ENCODE measurements around the gene UBAC2.

UBAC2 gene

GRCh38 chr13:99312493-99312883 is 111.8 kb downstream of the UBAC2 start:
- Histone ChIP-seq H3K4me3 (ENCODE audit: extremely low read depth, insufficient read depth, low read length, poor library complexity, severe bottlenecking) (no peak overlapping the region), H3K36me3 (ENCODE audit: control insufficient read depth, insufficient read depth, low read length) (peaks cover 16% of the 10 kb centered on the region), H3K9me3 (ENCODE audit: control insufficient read depth, low read length) (no peaks in the 10 kb centered on the region), H3K4me1 (ENCODE audit: control insufficient read depth, insufficient read depth, low read length, poor library complexity, severe bottlenecking) (peaks cover 14% of the 10 kb centered on the region), H3K27ac (ENCODE audit: low read depth, low read length, severe bottlenecking) (no peak overlapping the region)
- 94 to 99% methylated on average over 5 to 6 of the region's 7 CpGs for WGBS, 2 experiments (ENCODE audit: insufficient coverage in 2 of 2)

GRCh38 chr13:99313501-99313900 is 112.8 kb downstream of the UBAC2 start:
- 83% methylated on average over 2 of the region's 3 CpGs; no CpG with 5 or more reads in 1 of the 2 experiments for WGBS, 2 experiments (ENCODE audit: insufficient coverage in 2 of 2)
- H3K4me1 ChIP-seq (ENCODE audit: control insufficient read depth, insufficient read depth, low read length, poor library complexity, severe bottlenecking): peaks cover 4% of the 10 kb centered on the region
- H3K4me3 ChIP-seq (ENCODE audit: extremely low read depth, insufficient read depth, low read length, poor library complexity, severe bottlenecking): no peak overlapping the region
- no peaks in the 10 kb centered on the region for H3K9me3 ChIP-seq (ENCODE audit: control insufficient read depth, low read length)
- H3K36me3 ChIP-seq (ENCODE audit: control insufficient read depth, insufficient read depth, low read length): peaks cover 16% of the 10 kb centered on the region
- H3K27ac ChIP-seq (ENCODE audit: low read depth, low read length, severe bottlenecking): no peak overlapping the region

GRCh38 chr13:99313941-99314340 is 113.3 kb downstream of the UBAC2 start:
- Histone ChIP-seq H3K4me1 (ENCODE audit: control insufficient read depth, insufficient read depth, low read length, poor library complexity, severe bottlenecking) (peaks cover 2% of the 10 kb centered on the region), H3K27ac (ENCODE audit: low read depth, low read length, severe bottlenecking) (no peak overlapping the region), H3K9me3 (ENCODE audit: control insufficient read depth, low read length) (no peaks in the 10 kb centered on the region), H3K36me3 (ENCODE audit: control insufficient read depth, insufficient read depth, low read length) (peaks cover 16% of the 10 kb centered on the region), H3K4me3 (ENCODE audit: extremely low read depth, insufficient read depth, low read length, poor library complexity, severe bottlenecking) (no peak overlapping the region)
- no CpG with 5 or more reads among the region's 1 CpG for WGBS, 2 experiments (ENCODE audit: insufficient coverage in 2 of 2)

GRCh38 chr13:99314640-99315176 is 114.1 kb downstream of the UBAC2 start:
- no peak overlapping the region for H3K4me3 ChIP-seq (ENCODE audit: extremely low read depth, insufficient read depth, low read length, poor library complexity, severe bottlenecking)
- no peak overlapping the region for H3K27ac ChIP-seq (ENCODE audit: low read depth, low read length, severe bottlenecking)
- H3K4me1 ChIP-seq (ENCODE audit: control insufficient read depth, insufficient read depth, low read length, poor library complexity, severe bottlenecking): peaks cover 2% of the 10 kb centered on the region
- H3K36me3 ChIP-seq (ENCODE audit: control insufficient read depth, insufficient read depth, low read length): peaks cover 16% of the 10 kb centered on the region
- 90 to 95% methylated on average over 8 to 9 of the region's 10 CpGs for WGBS, 2 experiments (ENCODE audit: insufficient coverage in 2 of 2)
- H3K9me3 ChIP-seq (ENCODE audit: control insufficient read depth, low read length): no peaks in the 10 kb centered on the region

- Histone ChIP-seq H3K9me3 (ENCODE audit: control insufficient read depth, low read length) (no peaks in the 10 kb centered on the region), H3K27ac (ENCODE audit: low read depth, low read length, severe bottlenecking) (no peak overlapping the region), H3K36me3 (ENCODE audit: control insufficient read depth, insufficient read depth, low read length) (peaks cover 16% of the 10 kb centered on the region), H3K4me3 (ENCODE audit: extremely low read depth, insufficient read depth, low read length, poor library complexity, severe bottlenecking) (no peak overlapping the region), H3K4me1 (ENCODE audit: control insufficient read depth, insufficient read depth, low read length, poor library complexity, severe bottlenecking) (peaks cover 2% of the 10 kb centered on the region)
- WGBS, 2 experiments (ENCODE audit: insufficient coverage in 2 of 2): 93 to 100% methylated on average over 2 to 3 of the region's 6 CpGs
Observed at GRCh38 chr13:99315186-99315585, 114.5 kb downstream of the UBAC2 start.

- no peak overlapping the region for H3K27ac ChIP-seq (ENCODE audit: low read depth, low read length, severe bottlenecking)
- H3K9me3 ChIP-seq (ENCODE audit: control insufficient read depth, low read length): no peaks in the 10 kb centered on the region
- no peak overlapping the region for H3K4me3 ChIP-seq (ENCODE audit: extremely low read depth, insufficient read depth, low read length, poor library complexity, severe bottlenecking)
- H3K4me1 ChIP-seq (ENCODE audit: control insufficient read depth, insufficient read depth, low read length, poor library complexity, severe bottlenecking): no peaks in the 10 kb centered on the region
- peaks cover 16% of the 10 kb centered on the region for H3K36me3 ChIP-seq (ENCODE audit: control insufficient read depth, insufficient read depth, low read length)
- 74 to 100% methylated on average over 2 of the region's 2 CpGs for WGBS, 2 experiments (ENCODE audit: insufficient coverage in 2 of 2)
Observed at GRCh38 chr13:99316224-99316623, 115.6 kb downstream of the UBAC2 start.

- Histone ChIP-seq H3K4me1 (ENCODE audit: control insufficient read depth, insufficient read depth, low read length, poor library complexity, severe bottlenecking) (no peaks in the 10 kb centered on the region), H3K9me3 (ENCODE audit: control insufficient read depth, low read length) (no peaks in the 10 kb centered on the region), H3K4me3 (ENCODE audit: extremely low read depth, insufficient read depth, low read length, poor library complexity, severe bottlenecking) (no peak overlapping the region), H3K36me3 (ENCODE audit: control insufficient read depth, insufficient read depth, low read length) (peaks cover 16% of the 10 kb centered on the region), H3K27ac (ENCODE audit: low read depth, low read length, severe bottlenecking) (no peak overlapping the region)
- WGBS, 2 experiments (ENCODE audit: insufficient coverage in 2 of 2): 96 to 99% methylated on average over 4 of the region's 6 CpGs
Observed at GRCh38 chr13:99316657-99317256, 116.1 kb downstream of the UBAC2 start.

- Histone ChIP-seq H3K27ac (ENCODE audit: low read depth, low read length, severe bottlenecking) (no peak overlapping the region), H3K9me3 (ENCODE audit: control insufficient read depth, low read length) (no peaks in the 10 kb centered on the region), H3K4me3 (ENCODE audit: extremely low read depth, insufficient read depth, low read length, poor library complexity, severe bottlenecking) (no peak overlapping the region), H3K36me3 (ENCODE audit: control insufficient read depth, insufficient read depth, low read length) (peaks cover 14% of the 10 kb centered on the region), H3K4me1 (ENCODE audit: control insufficient read depth, insufficient read depth, low read length, poor library complexity, severe bottlenecking) (no peaks in the 10 kb centered on the region)
- 90 to 96% methylated on average over 5 of the region's 5 CpGs for WGBS, 2 experiments (ENCODE audit: insufficient coverage in 2 of 2)
Observed at GRCh38 chr13:99320693-99321481, 120.2 kb downstream of the UBAC2 start.

GRCh38 chr13:99321709-99322108 is 121.1 kb downstream of the UBAC2 start:
- no peaks in the 10 kb centered on the region for H3K9me3 ChIP-seq (ENCODE audit: control insufficient read depth, low read length)
- peaks cover 11% of the 10 kb centered on the region for H3K36me3 ChIP-seq (ENCODE audit: control insufficient read depth, insufficient read depth, low read length)
- no peak overlapping the region for H3K4me3 ChIP-seq (ENCODE audit: extremely low read depth, insufficient read depth, low read length, poor library complexity, severe bottlenecking)
- H3K4me1 ChIP-seq (ENCODE audit: control insufficient read depth, insufficient read depth, low read length, poor library complexity, severe bottlenecking): no peaks in the 10 kb centered on the region
- H3K27ac ChIP-seq (ENCODE audit: low read depth, low read length, severe bottlenecking): no peak overlapping the region

- Histone ChIP-seq H3K4me3 (ENCODE audit: extremely low read depth, insufficient read depth, low read length, poor library complexity, severe bottlenecking) (no peak overlapping the region), H3K4me1 (ENCODE audit: control insufficient read depth, insufficient read depth, low read length, poor library complexity, severe bottlenecking) (no peaks in the 10 kb centered on the region), H3K9me3 (ENCODE audit: control insufficient read depth, low read length) (no peaks in the 10 kb centered on the region), H3K36me3 (ENCODE audit: control insufficient read depth, insufficient read depth, low read length) (peaks cover 11% of the 10 kb centered on the region), H3K27ac (ENCODE audit: low read depth, low read length, severe bottlenecking) (no peak overlapping the region)
- 91% methylated on average over 3 of the region's 10 CpGs; no CpG with 5 or more reads in 1 of the 2 experiments for WGBS, 2 experiments (ENCODE audit: insufficient coverage in 2 of 2)
Observed at GRCh38 chr13:99322297-99323103, 121.8 kb downstream of the UBAC2 start.

Data from mesodermal cell (in vitro differentiated cells).